ENCODE measurements around the gene MALRD1. TPM values are rescaled to one million over a fixed set of nuclear protein-coding genes. Genes with fewer than 3 reads are reported as not detected.

MALRD1 gene
- total RNA-seq, 1 experiment from 2014 or later = not detected

DNA sequence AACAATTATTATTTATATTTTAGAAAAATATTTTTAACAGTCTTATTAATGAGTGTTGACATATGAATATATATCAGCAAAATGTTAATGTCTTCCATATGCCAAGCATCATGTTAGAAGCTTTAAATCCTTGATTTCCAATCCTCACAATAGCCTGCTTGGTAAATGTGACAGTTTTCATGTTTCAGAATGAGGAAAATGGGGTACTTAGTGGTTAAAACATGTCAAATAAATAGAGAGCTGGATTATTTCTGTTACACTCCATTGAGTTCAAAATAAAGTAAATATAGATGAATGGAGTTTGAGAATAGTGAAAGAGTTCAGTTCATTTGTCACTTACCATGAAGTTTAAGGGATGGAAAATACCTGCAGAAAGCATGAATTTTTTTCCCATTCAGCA, 377.4 kb downstream of the MALRD1 start:
- ChIA-PET POLR2A (no interaction called here), CTCF (no interaction called here)
- ATAC-seq (no peak), DNase-seq (ENCODE audit: low read depth, low spot score) (no peak)
- BruUV-seq (replicated peaks) = no TSS peak
- Histone ChIP-seq H3K9me3 (ENCODE audit: control insufficient read depth, insufficient read depth, low read depth, low read length) (no peaks in the 10 kb centered on the region), H3K36me3 (ENCODE audit: control insufficient read depth, insufficient read depth, low read length) (no peaks in the 10 kb centered on the region), H3K27ac (ENCODE audit: low read length) (no peak overlapping the region), H3K4me1 (ENCODE audit: control insufficient read depth, insufficient read depth, low read length) (no peaks in the 10 kb centered on the region), H3K4me3 (ENCODE audit: low read depth in 2 of 2, low read length in 2 of 2) (no peak overlapping the region), H3K27me3 (ENCODE audit: control insufficient read depth, insufficient read depth, low read length) (no peaks in the 10 kb centered on the region)
- in situ Hi-C loops (cut with HindIII; ENCODE audit: low pct_unique_long_range_greater_than_20kb, low sequenced_read_pairs) = no loop called here
- intact Hi-C loops (cut with micrococcal nuclease; ENCODE audit: unreplicated experiment) = no loop called here
- TF ChIP-seq, protein P1, sequence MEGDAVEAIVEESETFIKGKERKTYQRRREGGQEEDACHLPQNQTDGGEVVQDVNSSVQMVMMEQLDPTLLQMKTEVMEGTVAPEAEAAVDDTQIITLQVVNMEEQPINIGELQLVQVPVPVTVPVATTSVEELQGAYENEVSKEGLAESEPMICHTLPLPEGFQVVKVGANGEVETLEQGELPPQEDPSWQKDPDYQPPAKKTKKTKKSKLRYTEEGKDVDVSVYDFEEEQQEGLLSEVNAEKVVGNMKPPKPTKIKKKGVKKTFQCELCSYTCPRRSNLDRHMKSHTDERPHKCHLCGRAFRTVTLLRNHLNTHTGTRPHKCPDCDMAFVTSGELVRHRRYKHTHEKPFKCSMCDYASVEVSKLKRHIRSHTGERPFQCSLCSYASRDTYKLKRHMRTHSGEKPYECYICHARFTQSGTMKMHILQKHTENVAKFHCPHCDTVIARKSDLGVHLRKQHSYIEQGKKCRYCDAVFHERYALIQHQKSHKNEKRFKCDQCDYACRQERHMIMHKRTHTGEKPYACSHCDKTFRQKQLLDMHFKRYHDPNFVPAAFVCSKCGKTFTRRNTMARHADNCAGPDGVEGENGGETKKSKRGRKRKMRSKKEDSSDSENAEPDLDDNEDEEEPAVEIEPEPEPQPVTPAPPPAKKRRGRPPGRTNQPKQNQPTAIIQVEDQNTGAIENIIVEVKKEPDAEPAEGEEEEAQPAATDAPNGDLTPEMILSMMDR (IDR thresholded peaks at IDR 0.05) = no peak
- TF ChIP-seq SIN3A (IDR thresholded peaks at IDR 0.05; ENCODE audit: borderline replicate concordance, insufficient read depth, low read depth, low read length) = no peak
- TF ChIP-seq POLR2AphosphoS5 (IDR thresholded peaks at IDR 0.05; ENCODE audit: low read depth, low read length) = no peak
- TF ChIP-seq TCF7L2 (IDR thresholded peaks at IDR 0.05; ENCODE audit: low read depth, low read length) = no peak
- TF ChIP-seq, protein P2, sequence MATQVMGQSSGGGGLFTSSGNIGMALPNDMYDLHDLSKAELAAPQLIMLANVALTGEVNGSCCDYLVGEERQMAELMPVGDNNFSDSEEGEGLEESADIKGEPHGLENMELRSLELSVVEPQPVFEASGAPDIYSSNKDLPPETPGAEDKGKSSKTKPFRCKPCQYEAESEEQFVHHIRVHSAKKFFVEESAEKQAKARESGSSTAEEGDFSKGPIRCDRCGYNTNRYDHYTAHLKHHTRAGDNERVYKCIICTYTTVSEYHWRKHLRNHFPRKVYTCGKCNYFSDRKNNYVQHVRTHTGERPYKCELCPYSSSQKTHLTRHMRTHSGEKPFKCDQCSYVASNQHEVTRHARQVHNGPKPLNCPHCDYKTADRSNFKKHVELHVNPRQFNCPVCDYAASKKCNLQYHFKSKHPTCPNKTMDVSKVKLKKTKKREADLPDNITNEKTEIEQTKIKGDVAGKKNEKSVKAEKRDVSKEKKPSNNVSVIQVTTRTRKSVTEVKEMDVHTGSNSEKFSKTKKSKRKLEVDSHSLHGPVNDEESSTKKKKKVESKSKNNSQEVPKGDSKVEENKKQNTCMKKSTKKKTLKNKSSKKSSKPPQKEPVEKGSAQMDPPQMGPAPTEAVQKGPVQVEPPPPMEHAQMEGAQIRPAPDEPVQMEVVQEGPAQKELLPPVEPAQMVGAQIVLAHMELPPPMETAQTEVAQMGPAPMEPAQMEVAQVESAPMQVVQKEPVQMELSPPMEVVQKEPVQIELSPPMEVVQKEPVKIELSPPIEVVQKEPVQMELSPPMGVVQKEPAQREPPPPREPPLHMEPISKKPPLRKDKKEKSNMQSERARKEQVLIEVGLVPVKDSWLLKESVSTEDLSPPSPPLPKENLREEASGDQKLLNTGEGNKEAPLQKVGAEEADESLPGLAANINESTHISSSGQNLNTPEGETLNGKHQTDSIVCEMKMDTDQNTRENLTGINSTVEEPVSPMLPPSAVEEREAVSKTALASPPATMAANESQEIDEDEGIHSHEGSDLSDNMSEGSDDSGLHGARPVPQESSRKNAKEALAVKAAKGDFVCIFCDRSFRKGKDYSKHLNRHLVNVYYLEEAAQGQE (IDR thresholded peaks at IDR 0.05; ENCODE audit: insufficient read depth in 1 of 2, low read depth in 2 of 2, low read length in 1 of 2) = no peak

DNA sequence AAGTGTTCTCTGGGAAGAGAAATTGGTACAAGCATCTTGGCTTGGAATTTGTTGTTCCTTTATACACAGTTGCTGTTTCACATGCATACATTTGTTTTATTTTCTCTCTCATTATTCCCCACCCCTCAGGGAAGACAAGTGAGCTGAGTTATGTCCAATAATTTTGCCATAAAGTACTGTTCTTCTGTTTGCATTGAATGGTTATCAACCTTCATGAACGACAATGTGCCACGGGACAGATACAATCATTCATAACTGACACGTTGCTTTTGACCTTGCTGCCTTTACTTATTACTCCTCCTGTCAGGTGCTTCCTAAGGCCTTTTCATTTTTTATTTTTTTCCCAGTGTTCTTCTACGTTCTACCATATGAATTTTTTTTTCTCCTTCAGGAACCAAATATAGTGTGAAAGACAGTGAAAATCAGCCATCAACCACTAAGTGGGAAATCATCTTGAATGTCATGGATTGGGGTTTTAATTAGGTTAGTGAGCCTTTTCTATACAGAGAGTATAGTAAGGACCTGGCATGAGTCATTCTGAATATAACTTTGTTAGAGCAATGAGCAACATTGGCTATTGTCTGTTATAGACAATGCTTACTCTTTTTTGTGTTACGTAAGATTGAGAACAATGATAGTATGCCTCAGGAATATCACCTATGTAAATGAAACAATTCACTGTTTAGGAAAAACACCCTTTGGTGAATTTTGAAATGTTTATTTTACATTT, 383.2 kb downstream of the MALRD1 start:
- in situ Hi-C loops (cut with HindIII; ENCODE audit: low pct_unique_long_range_greater_than_20kb, low sequenced_read_pairs) = no loop called here
- no peak overlapping the region for H3K4me3 ChIP-seq (ENCODE audit: low read depth in 2 of 2, low read length in 2 of 2)
- intact Hi-C loops (cut with micrococcal nuclease; ENCODE audit: unreplicated experiment) = no loop called here
- POLR2A ChIA-PET = no interaction called here
- no peaks in the 10 kb centered on the region for H3K4me1 ChIP-seq (ENCODE audit: control insufficient read depth, insufficient read depth, low read length)
- ATAC-seq (no peak), DNase-seq (ENCODE audit: low read depth, low spot score) (no peak)
- CTCF ChIA-PET = no interaction called here
- no peaks in the 10 kb centered on the region for H3K36me3 ChIP-seq (ENCODE audit: control insufficient read depth, insufficient read depth, low read length)
- H3K27ac ChIP-seq (ENCODE audit: low read length) = no peak overlapping the region
- TF ChIP-seq, protein P1 (IDR thresholded peaks at IDR 0.05) = no peak
- TF ChIP-seq, protein P2 (IDR thresholded peaks at IDR 0.05; ENCODE audit: insufficient read depth in 1 of 2, low read depth in 2 of 2, low read length in 1 of 2) = no peak
- TF ChIP-seq POLR2AphosphoS5 (IDR thresholded peaks at IDR 0.05; ENCODE audit: low read depth, low read length) (no peak), SIN3A (IDR thresholded peaks at IDR 0.05; ENCODE audit: borderline replicate concordance, insufficient read depth, low read depth, low read length) (no peak), TCF7L2 (IDR thresholded peaks at IDR 0.05; ENCODE audit: low read depth, low read length) (no peak)
- H3K27me3 ChIP-seq (ENCODE audit: control insufficient read depth, insufficient read depth, low read length) = no peaks in the 10 kb centered on the region
- no peaks in the 10 kb centered on the region for H3K9me3 ChIP-seq (ENCODE audit: control insufficient read depth, insufficient read depth, low read depth, low read length)
- BruUV-seq (replicated peaks) = no TSS peak

Data from Panc1 (cell line).